ENCODE data around the gene VAPB.
"Not testable (repeated sequence)": the region's sequence is repeated elsewhere in the genome, so short reads cannot be mapped to it uniquely, and the experiment has no call there.

VAPB gene

DNA sequence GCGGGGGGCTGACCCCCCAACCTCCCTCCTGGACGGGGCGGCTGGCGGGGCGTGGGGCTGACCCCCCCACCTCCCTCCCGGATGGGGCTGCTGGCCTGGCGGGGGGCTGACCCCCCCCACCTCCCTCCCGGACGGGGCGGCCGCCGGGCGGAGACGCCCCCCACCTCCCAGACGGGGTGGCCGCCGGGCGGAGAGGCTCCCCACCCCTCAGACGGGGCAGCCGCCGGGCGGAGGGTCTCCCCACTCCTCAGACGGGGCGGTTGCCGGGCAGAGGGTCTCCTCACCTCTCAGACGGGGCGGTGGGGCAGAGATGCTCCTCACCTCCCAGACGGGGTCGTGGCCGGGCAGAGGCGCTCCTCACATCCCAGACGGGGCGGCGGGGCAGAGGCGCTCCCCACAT, 25.2 kb downstream of the VAPB start:
- H3K4me1 Mint-ChIP-seq: peaks cover 37% of the 10 kb centered on the region
- DNase-seq, H3K27ac Mint-ChIP-seq, H3K9me3 Mint-ChIP-seq, H3K27me3 Mint-ChIP-seq, H3K4me3 Mint-ChIP-seq: not testable (repeated sequence)
- peak; percentile 55 for ATAC-seq

DNA sequence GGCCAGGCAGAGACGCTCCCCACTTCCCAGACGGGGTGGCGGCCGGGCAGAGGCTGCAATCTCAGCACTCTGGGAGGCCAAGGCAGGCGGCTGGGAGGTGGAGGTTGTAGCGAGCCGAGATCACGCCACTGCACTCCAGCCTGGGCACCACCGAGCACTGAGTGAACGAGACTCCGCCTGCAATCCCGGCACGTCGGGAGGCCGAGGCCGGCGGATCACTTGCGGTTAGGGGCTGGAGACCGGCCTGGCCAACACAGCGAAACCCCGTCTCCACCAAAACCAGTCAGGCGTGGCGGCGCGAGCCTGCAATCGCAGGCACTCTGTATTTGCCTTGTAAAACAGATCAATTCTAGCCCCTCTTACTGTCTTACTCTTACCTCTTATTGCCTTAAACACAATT, 25.8 kb downstream of the VAPB start:
- H3K27ac Mint-ChIP-seq: not testable (repeated sequence)
- H3K4me1 Mint-ChIP-seq: peaks cover 36% of the 10 kb centered on the region

DNA sequence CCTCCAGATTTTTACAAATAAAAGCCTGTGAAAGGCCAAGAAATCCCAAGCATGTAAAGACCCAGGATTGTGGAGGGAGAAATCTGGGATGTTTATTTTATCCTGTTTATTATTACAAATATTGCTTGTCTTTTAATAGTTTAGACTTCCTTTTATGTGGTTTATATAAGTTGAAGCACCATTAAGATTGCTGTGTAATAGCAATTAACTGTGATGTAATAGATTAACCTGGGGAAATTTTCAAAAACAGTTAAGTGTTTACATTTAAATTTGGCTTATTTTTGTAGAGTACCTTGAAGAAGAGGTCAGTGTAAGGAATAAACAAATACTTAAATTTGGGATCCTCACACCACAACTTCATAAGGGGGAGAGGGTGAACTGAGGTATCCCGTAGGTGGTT, 27.0 kb downstream of the VAPB start:
- ATAC-seq (no peak), DNase-seq (no peak)
- no peak overlapping the region for H3K27ac Mint-ChIP-seq
- peaks cover 26% of the 10 kb centered on the region for H3K4me1 Mint-ChIP-seq
- H3K4me3 Mint-ChIP-seq: no peak overlapping the region
- H3K27me3 Mint-ChIP-seq: no peaks in the 10 kb centered on the region
- no peaks in the 10 kb centered on the region for H3K9me3 Mint-ChIP-seq

More for the DNA sequence above, 25.8 kb downstream of the VAPB start:
- H3K9me3 Mint-ChIP-seq, H3K27me3 Mint-ChIP-seq, DNase-seq, ATAC-seq, H3K4me3 Mint-ChIP-seq: not testable (repeated sequence)

DNA sequence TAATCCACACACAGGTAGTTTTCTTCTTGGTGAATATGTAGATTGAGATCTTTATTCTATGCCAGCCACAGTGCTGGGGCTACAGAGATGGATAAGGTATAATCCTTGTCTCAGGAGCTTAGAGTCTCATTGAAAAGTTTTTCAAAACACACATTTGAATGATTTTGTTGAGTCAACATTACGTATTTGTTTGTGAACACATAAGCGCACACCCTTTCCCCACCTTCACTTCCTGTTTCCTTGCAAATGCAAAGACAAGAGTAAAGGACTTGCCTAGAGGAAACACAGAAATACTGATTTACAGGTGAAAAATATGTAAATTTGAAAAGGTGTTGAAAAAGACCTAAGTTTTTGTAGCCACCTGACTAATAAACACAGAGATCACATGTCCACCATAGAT, 27.8 kb downstream of the VAPB start:
- Mint-ChIP-seq H3K4me3 (no peak overlapping the region), H3K9me3 (no peaks in the 10 kb centered on the region), H3K27ac (peak overlapping the region; percentile 2 to 13), H3K4me1 (peaks cover 26% of the 10 kb centered on the region), H3K27me3 (no peaks in the 10 kb centered on the region)
- ATAC-seq (no peak), DNase-seq (no peak)

DNA sequence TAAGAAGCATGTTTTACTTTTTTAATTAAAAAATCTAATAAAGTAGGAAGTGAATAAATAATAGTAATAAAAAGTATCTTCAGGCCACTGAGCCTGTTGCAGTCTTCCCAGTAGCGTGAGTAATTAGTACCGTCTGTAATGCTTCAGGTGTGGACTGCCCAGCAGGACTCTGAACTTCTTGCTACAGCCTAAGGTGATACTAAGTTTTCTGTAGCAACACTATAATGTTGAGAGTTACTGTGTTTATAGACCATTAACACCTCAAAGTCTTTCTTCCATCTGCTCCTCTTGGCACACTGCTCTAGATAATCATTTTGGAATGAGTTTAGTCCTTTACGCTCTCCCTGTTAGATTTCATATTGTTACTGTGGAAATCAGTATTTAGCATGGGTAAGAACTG, 28.4 kb downstream of the VAPB start:
- no peaks in the 10 kb centered on the region for H3K27me3 Mint-ChIP-seq

DNA sequence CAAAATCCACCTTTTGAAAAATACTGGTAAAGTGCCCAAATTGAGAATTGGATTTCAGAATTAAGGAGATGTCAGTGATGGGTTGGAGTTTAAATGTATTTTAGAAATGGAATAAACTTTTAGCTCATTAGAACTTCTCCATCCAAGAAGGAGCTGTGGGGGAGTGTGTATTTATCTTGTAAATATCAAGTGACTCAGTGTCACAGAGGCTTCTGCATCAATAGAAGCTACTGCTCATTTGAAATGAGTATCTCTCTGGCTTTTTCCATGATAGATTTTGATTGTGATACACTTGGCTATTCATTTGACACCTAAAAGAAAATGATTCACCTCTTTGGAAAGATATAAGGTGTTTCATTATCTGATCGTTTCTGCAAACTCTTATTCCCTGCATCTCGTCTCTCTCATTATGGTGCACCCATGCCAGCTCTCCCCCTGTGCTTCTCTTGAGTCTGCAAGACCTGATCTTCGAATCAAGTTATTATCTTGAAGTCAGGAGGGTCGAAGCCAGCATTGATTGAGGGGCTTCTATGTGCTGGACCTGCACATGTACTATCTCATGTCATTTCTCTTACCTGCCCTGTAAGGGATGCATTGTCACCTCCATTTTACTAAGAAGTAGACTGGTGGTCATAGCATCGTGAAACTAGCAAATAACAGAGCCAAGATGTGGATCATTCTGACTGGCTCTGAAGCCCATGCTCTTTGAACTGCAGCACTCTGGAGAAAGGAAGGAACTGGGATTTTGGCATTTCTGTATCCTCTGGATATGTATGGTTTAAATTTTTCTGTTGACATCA, 30.1 kb downstream of the VAPB start:
- H3K27me3 Mint-ChIP-seq: no peaks in the 10 kb centered on the region
- no peak for ATAC-seq
- DNase-seq: no peak
- H3K9me3 Mint-ChIP-seq: no peaks in the 10 kb centered on the region
- H3K27ac Mint-ChIP-seq: no peak overlapping the region
- peaks cover 28% of the 10 kb centered on the region for H3K4me1 Mint-ChIP-seq
- no peak overlapping the region for H3K4me3 Mint-ChIP-seq

More for the DNA sequence above, 28.4 kb downstream of the VAPB start:
- Mint-ChIP-seq H3K27ac (no peak overlapping the region), H3K4me1 (peaks cover 26% of the 10 kb centered on the region), H3K4me3 (no peak overlapping the region), H3K9me3 (no peaks in the 10 kb centered on the region)
- ATAC-seq: no peak
- no peak for DNase-seq

DNA sequence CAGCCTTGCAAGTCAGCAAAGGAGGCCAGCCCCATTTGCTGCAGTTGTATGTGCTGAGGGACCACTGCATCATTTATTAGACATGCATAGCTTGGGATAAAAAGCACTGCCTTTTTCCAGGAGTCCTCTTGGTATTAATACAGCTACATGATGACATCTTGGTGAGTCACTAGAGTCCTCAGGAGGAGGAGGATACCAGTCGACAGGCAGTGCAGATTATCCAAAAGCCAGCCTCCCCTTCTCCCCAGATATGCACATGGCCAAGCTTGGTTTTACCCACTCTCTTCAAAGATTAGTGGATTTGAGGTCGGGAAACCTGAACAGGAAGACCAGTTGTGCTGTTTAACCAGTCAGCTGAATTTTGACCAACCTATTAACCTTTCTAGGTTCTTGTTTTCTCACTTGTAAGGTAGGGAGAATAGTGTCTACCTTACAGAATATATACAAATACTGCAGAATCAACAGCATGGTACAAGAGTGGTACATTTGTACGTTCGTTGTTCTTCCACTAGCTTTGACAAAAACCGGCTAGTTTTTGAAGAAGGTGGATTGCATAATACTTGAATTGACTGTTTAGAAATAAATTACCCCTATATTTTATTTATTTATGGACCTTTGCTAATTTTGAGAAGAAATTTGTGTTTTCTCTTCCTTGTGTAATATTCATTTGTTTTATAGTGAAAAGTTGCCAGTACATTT, 31.9 kb downstream of the VAPB start:
- peaks cover 27% of the 10 kb centered on the region for H3K4me1 Mint-ChIP-seq
- H3K4me3 Mint-ChIP-seq: no peak overlapping the region

DNA sequence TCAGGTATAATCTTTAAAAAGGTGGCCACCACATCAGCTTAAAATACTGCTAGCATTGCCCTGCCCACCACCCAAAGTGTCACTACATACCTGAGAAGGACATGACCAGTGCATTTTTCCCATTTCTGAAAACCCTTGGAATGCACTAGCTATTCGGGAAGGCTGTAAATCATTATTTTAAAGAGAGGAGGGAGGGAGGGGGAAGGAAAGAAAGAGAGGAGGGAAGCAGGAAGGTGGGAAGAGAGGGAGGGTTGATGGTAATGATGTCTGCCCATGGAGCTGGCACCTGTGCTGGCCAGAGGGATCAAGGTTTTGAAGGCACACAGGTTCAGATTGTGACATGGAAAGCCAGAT, 32.4 kb downstream of the VAPB start:
- Mint-ChIP-seq H3K27me3 (no peaks in the 10 kb centered on the region), H3K27ac (peak overlapping the region in 1 of 2 donors; percentile 18), H3K4me3 (no peak overlapping the region), H3K9me3 (no peaks in the 10 kb centered on the region), H3K4me1 (peaks cover 21% of the 10 kb centered on the region)
- DNase-seq (no peak), ATAC-seq (no peak)

More for the DNA sequence above, 31.9 kb downstream of the VAPB start:
- Mint-ChIP-seq H3K27me3 (no peaks in the 10 kb centered on the region), H3K9me3 (no peaks in the 10 kb centered on the region), H3K27ac (no peak overlapping the region)
- ATAC-seq (no peak), DNase-seq (no peak)

DNA sequence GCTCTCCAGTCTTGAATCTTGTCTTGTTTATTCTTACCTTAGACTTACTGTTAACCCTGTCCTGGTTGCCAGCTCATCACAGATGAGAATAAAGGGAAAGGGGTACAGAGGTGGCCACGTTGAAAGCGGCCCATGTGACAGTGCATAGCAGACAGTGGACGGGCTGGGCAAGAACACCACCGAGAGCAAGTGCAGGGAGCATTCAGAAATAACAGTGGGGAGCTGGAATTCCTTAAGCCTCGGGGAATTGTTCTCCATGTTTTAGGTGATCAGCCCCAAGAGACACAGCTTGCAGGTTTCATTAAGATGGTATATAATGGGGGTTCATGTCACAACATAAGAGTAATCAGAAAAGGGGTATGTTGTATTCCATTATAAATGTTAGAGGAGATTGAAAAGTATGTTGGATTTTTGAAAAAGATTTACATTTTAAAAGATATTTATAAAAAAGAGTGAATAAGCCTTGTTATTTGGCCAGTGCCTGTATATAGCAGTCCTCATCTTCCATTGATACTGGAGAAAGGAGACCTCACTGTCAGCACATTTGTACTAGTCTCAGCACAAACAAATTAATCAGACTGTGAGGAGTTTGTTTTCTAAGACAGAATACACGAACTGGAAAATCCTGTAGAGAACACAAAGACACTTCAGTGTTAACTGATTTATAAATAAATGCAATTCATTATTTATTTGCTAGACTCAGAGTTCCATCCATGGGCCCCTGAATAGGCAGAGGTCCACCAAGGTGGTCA, 35.4 kb downstream of the VAPB start:
- Mint-ChIP-seq H3K27me3 (no peaks in the 10 kb centered on the region), H3K4me3 (no peak overlapping the region), H3K27ac (peak overlapping the region in 1 of 2 donors; percentile 94), H3K4me1 (peaks cover 20% of the 10 kb centered on the region), H3K9me3 (no peaks in the 10 kb centered on the region)
- no peak for ATAC-seq
- DNase-seq: no peak

DNA sequence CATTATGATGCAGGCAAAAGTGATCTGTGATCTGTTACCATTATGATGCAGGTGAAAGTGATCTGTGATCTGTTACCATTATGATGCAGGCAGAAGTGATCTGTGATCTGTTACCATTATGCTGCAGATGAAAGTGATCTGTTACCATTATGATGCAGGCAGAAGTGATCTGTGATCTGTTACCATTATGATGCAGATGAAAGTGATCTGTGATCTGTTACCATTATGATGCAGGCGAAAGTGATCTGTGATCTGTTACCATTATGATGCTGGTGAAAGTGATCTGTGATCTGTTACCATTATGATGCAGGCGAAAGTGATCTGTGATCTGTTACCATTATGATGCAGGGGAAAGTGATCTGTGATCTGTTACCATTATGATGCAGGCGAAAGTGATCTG, 38.5 kb downstream of the VAPB start:
- ATAC-seq, H3K4me3 Mint-ChIP-seq, H3K9me3 Mint-ChIP-seq, H3K27ac Mint-ChIP-seq, DNase-seq, H3K27me3 Mint-ChIP-seq: not testable (repeated sequence)
- peaks cover 28% of the 10 kb centered on the region for H3K4me1 Mint-ChIP-seq

DNA sequence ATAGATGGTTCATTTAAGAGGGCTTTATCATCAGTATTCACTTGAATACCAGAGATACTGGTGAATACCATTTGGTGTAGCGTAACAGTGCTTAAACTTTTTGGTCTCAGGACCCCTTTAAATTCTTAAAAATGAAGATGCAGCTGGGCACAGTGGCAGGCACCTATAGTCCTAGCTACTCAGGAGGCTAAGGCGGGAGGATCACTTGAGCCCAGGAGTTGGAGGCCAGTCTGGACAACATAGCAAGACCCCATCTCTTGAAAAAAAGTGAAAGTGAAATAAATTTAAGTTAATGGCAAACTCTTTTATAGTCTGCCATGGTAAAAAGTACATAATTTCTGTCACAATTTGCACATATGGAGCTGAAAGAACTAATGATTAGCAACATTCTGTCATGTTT, 39.3 kb downstream of the VAPB start:
- Mint-ChIP-seq H3K27ac (peak overlapping the region in 1 of 2 donors; percentile 24), H3K9me3 (no peaks in the 10 kb centered on the region), H3K4me1 (peaks cover 36% of the 10 kb centered on the region), H3K4me3 (no peak overlapping the region), H3K27me3 (no peaks in the 10 kb centered on the region)
- ATAC-seq (no peak), DNase-seq (no peak)

DNA sequence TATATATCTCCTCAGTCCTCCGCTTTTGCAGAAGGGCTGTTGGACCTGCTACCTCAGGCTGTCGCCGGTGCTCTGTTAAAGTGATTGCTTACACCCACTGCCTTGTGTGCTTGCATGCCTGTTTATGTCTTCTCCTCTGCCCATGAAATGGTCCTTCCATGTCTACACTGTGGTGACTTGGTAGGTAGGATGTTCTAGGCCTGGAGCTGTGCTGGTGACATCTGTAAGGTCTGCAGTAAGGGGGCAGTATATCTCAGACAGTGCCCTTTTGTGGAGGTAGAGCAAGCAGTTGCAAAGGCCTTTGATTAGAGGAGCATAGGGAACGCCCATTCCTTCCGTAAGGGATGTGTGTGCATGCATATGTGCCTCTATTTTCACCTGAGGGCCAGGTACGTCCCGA, 40.3 kb downstream of the VAPB start:
- H3K4me3 Mint-ChIP-seq: no peak overlapping the region
- H3K27me3 Mint-ChIP-seq: no peaks in the 10 kb centered on the region
- no peak overlapping the region for H3K27ac Mint-ChIP-seq
- peaks cover 33% of the 10 kb centered on the region for H3K4me1 Mint-ChIP-seq
- ATAC-seq: no peak
- DNase-seq: no peak
- H3K9me3 Mint-ChIP-seq: no peaks in the 10 kb centered on the region

DNA sequence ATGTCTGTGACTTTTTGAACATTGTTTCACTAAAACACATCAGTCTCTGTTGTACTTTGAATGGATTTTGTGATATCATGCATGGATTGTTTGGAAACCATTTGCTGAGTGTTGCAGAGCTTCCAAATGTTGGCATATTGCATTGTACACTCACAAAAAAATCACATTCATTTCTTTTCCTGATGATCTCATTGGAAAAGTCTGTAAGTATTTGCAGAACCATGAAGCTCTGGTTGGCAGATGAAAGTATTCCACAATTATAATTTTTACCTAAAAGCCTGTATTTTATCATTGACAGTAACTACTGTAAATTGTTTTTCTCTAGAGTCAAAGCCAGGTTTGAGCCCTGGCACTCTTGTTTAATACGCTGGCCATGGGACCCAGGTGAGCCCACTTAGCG, 42.1 kb downstream of the VAPB start:
- Mint-ChIP-seq H3K4me3 (no peak overlapping the region), H3K27me3 (no peaks in the 10 kb centered on the region), H3K9me3 (no peaks in the 10 kb centered on the region), H3K27ac (no peak overlapping the region), H3K4me1 (peaks cover 31% of the 10 kb centered on the region)
- ATAC-seq (no peak), DNase-seq (no peak)

DNA sequence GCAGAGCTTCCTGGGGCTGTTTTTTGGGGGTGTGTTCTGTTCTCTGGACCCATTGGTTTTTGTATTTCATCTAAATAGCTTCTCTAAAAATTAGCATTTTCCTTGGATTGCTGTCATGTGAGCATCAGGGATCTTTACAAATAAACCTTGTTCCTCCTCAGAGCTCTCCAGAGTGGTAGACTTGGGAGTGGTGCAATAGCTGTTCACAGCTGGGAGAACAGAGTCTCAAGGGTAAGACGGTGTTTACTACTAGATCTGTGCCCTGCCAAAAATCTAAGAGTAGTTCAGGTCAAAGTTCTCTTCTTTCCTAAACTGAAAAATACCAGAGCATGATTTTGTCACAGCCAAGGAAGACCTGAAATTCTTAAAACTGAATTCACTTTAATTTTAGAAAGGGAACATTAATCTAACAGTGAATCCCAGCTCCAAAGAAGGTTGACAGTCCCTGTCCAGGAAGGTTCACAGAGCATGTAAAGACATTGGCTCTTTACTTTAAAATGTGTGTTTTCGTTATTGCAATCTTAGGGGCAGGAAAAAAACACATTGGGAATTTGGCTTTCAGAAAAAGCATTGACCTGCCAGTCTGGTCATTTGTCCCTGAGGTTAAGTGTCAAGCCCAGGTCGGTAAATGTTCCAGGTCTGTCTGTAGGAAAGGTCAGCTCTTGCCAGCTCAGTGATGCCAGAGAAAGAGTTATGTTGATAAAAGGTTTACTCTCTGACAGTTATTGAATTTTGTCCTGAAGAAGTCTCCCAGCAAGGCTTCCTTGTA, 43.3 kb downstream of the VAPB start:
- Mint-ChIP-seq H3K9me3 (no peaks in the 10 kb centered on the region), H3K4me1 (peaks cover 36% of the 10 kb centered on the region), H3K27ac (peak overlapping the region; percentile 5 to 91), H3K27me3 (no peaks in the 10 kb centered on the region), H3K4me3 (no peak overlapping the region)
- DNase-seq (no peak), ATAC-seq (no peak)

DNA sequence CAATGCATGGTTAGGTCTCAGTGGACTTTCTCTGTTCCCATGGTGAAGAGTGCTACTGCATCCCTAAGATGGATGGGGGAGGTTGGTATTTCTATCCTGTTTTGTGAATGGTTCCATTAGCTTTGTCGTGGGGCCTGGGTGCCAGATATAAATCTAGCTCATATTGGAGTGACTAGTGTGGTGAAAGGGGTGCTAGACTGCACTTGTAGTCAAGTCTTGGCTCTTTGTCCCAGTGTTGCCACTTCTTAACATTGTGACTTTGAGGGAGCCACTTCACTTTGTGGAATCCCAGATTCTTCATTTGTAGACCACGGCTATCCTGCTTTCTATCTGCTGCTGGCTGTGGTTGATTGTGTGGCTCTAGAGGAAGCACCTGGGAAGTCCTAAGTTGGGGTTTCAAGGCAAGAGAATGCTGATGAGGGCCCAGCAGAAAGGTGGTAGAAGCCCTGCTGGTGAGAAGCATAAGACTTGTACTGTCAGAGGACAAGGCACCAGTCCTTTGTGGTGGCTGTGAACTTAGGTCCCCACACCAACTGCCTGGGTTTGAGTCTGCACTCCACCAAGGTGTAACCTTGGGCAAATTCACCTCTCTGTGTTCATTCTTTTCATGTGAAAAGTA, 44.1 kb downstream of the VAPB start:
- ATAC-seq (no peak), DNase-seq (no peak)
- Mint-ChIP-seq H3K4me3 (no peak overlapping the region), H3K27me3 (no peaks in the 10 kb centered on the region), H3K4me1 (peaks cover 43% of the 10 kb centered on the region), H3K27ac (peak overlapping the region; percentile 39 to 52), H3K9me3 (no peaks in the 10 kb centered on the region)
